Jurkat, Clone E6-1 (cell line): ENCODE data around the gene FNIP2.

Experiments used
- DNase-seq: peaks from one replicate; pipeline ENCODE4 v3.0.0-alpha.2; 2011; ENCODE audit warnings: low read depth, low spot score
- H3K4me3 ChIP-seq: 2 replicates; pipeline ENCODE4 v1.5.1; 2011; ENCODE audit warnings: mild to moderate bottlenecking, low read length, control low read depth, moderate library complexity

The FNIP2 gene

DNA sequence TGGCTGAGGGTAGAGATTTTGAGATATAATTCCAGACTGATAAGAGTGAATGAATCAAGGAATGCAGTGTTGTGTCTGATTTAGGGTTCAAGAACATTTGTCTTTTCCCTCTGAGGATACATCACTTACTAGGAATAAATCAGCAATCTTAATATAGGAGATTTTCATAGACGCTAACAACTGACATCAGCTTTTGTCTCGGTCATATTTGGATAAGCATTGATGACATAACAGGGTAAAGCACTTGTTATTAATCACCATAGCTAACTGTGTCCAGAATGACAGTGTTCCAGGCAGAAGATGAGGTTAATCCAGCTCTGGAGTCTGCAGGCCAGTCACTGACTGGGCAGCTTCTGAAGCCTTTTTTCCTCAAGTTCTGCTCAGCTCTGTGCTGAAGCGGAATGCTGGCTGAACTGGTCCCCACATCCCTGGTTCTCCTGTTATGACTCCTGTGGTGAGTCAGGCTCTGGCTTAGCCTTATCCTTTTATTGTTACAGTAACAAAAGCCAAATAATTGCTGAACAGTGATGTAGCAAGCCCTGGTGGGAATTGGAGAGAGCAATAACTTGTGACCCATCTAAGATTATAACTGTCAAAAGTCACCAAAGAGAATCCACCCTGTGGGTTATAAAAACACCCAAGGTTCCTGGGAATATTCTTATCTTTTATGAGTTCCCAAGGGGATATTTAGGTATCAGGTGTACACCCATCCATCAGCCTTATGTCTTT lies 41.8 kb downstream of the FNIP2 start:
- DNase-seq, result no peak
- no peak overlapping the region for H3K4me3 ChIP-seq

- H3K4me3 ChIP-seq, result no peak overlapping the region
- no peak for DNase-seq
Measured at GRCh38 chr4:158811216-158811540, 42.4 kb downstream of the FNIP2 start.

GRCh38 chr4:158811704-158812103 lies 42.9 kb downstream of the FNIP2 start:
- H3K4me3 ChIP-seq, result no peak overlapping the region
- peak; percentile 28 for DNase-seq

GRCh38 chr4:158812133-158812532 lies 43.3 kb downstream of the FNIP2 start:
- H3K4me3 ChIP-seq, result no peak overlapping the region
- no peak for DNase-seq

DNA sequence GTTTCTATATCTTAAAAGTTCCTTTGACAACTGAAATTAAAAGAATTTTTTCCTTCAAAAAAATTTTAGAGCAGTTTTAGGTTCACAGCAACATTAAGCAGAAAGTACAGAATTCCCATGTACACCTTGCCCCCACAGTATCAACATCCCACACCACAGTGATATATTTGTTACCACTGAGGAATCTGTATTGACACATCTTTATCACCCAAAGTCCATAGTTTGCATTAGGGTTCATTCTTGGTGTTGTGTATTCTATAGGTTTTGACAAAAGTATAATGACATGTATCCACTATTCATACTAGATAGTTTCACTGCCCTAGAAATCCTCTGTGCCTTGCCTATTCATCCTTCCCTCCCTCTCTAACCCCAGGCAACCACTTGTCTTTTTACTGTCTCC lies 43.7 kb downstream of the FNIP2 start:
- no peak for DNase-seq
- H3K4me3 ChIP-seq, result no peak overlapping the region

DNA sequence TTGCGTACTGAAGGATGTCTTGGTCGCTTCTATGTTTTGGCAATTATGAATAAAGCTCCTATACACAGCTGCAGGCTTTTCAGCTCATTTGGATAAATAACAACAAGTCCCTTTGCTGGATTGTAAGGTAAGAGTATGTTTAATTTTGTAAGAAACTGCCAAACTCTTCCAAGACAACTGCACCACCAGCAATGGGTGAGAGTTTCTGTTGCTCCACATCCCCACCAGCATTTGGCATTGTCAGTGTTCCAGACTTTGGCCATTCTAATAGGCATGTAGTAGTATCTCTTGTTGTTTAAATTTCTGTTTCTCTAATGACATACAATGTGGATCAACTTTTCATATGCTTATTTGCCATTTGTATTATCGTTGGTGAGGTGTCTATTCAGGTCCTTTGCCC lies 44.3 kb downstream of the FNIP2 start:
- DNase-seq, result no peak
- no peak overlapping the region for H3K4me3 ChIP-seq

DNA sequence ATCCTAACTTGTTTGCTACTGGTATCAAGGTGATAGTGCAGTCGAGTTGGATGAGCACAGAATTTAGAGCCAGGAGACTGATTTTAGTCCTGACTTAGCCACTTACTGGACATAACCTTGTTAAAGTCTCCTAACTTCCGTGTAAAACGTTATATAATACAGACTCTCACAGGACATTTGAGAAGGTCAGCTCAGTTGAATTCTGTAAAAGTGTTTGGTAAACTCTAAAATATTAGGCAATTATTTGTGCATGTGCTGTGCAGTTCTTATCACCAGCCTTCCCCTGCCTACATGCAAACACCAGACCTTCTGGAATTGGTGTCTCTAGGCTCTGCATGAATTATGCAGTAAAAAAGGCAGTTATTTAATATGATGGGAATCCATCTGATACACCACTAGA lies 45.4 kb downstream of the FNIP2 start:
- DNase-seq, result no peak
- H3K4me3 ChIP-seq, result no peak overlapping the region

DNA sequence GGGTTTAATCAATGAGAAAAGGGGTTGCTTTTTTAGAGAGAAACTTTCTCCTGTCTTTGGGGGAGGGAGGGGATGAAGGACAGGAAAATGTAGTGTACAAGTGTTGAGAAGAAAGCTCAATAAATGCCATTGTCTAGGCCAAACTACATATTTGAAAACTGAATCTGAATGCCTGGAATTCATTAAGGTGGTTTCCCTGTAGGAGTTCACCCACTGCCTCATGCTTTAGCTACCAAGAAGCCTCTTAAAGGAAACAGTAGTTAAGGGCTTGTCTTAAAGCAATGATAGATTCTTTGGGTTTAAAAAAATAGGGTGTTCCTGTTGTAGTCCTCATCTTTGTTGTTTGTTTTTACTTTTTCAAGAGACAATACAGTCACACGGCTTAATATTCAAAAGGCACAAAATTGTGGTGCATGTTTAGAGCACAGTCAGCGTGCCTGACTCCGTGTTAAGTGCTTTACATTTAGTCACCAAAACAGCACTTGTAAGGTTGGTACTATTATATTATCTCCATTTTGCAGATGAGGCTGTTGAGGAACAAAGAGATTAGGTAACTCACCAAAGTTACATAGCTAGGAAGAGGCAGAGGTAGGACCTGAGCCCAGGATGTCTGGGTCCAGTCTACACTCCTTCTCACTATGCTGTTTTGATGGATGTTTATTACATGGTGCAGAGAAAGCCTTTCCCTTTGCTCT lies 46.0 kb downstream of the FNIP2 start:
- no peak for DNase-seq
- no peak overlapping the region for H3K4me3 ChIP-seq

GRCh38 chr4:158816955-158817354 lies 48.1 kb downstream of the FNIP2 start:
- no peak overlapping the region for H3K4me3 ChIP-seq
- no peak for DNase-seq

- H3K4me3 ChIP-seq, result no peak overlapping the region
Measured at GRCh38 chr4:158817562-158818296, 48.9 kb downstream of the FNIP2 start.

GRCh38 chr4:158818560-158819140 lies 49.8 kb downstream of the FNIP2 start:
- H3K4me3 ChIP-seq, result no peak overlapping the region
- DNase-seq, result no peak

More at GRCh38 chr4:158817562-158818296, 48.9 kb downstream of the FNIP2 start:
- no peak for DNase-seq

DNA sequence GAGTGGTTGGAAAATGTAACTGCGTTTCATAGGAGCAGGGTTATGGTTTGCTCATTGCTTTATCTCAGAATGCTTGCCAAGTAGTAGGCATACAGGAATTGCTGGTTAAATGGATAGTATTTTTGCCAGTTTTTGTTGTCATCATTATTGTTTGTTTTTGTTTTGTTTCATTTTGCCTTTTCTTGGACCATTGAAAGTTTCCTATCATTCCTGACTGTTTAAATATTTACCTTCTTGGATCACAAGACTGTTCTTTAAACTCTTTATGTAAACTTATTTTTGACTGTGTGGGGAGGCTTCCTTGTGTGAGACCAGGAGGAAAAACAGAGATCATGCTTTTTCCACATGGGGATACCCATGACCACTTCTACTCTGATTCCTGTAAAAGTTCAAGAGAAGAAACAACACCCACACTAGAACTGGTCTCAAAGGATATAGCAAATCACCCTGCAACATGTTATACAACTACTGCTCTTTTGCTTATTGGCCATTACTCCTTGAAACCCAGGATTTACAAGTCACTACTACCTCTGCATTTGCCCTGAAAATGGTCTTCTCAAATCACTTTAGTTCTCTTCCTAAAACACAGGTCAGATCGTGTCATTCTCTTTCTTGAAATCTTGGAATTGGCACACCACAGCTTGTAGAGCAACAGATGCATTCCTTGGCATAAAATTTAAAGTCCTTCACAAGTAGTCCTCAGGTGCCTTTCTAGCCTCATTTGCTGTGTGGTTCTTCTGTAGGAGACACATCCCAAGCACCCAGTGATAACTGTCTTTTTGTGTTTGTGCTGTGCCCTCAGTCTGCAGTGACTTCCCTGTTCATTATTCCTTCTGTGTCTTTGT lies 51.3 kb downstream of the FNIP2 start:
- DNase-seq, result no peak
- no peak overlapping the region for H3K4me3 ChIP-seq

DNA sequence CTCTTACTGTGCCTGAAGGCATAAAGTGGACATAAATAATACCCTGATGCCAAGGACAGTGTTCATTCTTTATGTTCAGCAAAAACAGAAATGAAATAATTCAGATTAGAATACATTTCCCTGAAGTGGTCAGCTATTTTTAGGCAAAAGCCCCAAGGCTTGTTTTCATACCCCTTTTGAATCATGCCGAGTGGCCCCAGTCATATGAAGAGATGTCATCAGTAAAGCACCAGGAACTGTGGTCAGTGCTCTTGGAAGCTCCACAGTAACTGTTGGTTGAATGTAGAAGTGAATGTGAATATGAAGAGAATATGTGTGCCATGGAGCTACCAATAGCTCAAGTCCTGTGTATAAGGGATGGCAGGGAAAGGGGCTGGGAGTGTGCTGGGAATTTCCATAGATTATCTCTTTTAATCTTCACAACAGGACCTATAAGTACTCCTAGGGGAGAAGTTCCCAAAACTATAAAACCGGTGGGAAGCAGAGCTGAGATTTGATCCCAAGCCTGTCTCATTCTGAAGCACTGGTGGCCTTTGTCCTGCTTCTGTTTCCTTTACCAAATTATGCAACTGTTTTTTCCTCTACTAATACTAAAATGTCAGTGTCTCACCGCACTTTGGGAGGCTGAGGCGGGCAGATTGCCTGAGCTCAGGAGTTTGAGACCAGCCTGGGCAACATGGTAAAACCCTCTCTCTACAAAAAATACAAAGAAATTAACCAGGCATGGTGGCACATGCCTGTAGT lies 52.6 kb downstream of the FNIP2 start:
- DNase-seq, result no peak

GRCh38 chr4:158822348-158822747 lies 53.5 kb downstream of the FNIP2 start:
- no peak for DNase-seq
- H3K4me3 ChIP-seq, result no peak overlapping the region

More for the DNA sequence above, 52.6 kb downstream of the FNIP2 start:
- H3K4me3 ChIP-seq, result no peak overlapping the region

GRCh38 chr4:158823461-158823873 lies 54.6 kb downstream of the FNIP2 start:
- no peak for DNase-seq
- no peak overlapping the region for H3K4me3 ChIP-seq

- no peak for DNase-seq
Measured at GRCh38 chr4:158824425-158825274, 55.8 kb downstream of the FNIP2 start.

DNA sequence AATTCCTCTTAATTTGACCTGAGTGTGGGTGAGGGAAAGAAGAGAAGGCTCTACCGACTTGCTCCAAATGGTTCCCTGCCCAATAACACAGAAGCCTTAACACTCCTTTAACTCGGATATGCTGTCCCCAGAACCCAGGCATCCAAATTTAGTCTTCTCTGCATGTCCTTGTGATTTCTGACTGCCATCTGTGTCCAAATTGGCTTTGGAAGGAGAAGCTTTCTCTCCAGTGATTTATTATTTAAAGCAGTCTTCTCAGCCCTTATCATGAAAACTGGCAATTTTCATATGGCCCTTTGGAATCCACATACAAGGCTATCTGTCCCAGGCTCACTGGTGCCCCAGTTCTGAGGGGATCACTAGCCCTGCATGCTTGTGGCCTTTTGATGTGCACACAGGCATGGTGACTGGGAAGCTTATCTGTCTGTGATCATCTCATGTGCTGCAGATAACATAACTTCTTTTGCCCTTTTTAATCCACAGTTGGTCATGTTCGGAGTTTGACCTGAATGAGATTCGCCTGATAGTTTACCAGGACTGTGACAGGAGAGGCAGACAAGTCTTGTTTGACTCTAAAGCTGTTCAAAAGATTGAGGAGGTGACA lies 56.7 kb downstream of the FNIP2 start:
- no peak for DNase-seq
- no peak overlapping the region for H3K4me3 ChIP-seq

More at GRCh38 chr4:158824425-158825274, 55.8 kb downstream of the FNIP2 start:
- no peak overlapping the region for H3K4me3 ChIP-seq
